Bronchial epithelial cell (primary cell): ENCODE measurements around the gene DRC1. TPM values are rescaled to one million over a fixed set of nuclear protein-coding genes. Genes with fewer than 3 reads are reported as not detected.
A peak's percentile ranks its signal among the peaks of the same experiment; 100 is the strongest.

Source experiments
- DNase-seq: peaks from one replicate; pipeline ENCODE4 v3.0.0-alpha.2; 2010; ENCODE audit warnings: low read depth
- FAIRE-seq: peaks from 2 replicates; lab custom pipeline; 2011; peaks lifted over from hg19 to GRCh38; lab: Jason Lieb, UNC
- H3K27me3 ChIP-seq: 2 replicates; pipeline ENCODE4 v1.5.1; 2011; ENCODE audit warnings: low read length; ENCODE audit not compliant: control insufficient read depth, insufficient read depth
- H3K36me3 ChIP-seq: 2 replicates; pipeline ENCODE4 v1.5.1; 2011; ENCODE audit warnings: low read length; ENCODE audit not compliant: control insufficient read depth, insufficient read depth
- H3K4me3 ChIP-seq: 2 replicates; pipeline ENCODE4 v1.5.1; 2011; ENCODE audit warnings: mild to moderate bottlenecking, low read depth, low read length, control low read depth
- CTCF ChIP-seq: IDR thresholded peaks from 2 replicates; pipeline ENCODE4 v1.5.1; 2011; ENCODE audit warnings: mild to moderate bottlenecking, moderate library complexity, low read length, control low read depth, inconsistent platforms; ENCODE audit not compliant: insufficient read depth, severe bottlenecking
- total RNA-seq: library from RNA; depleted of rRNA; stranded (reverse); fragments of >200 nt; gene quantifications from 2 replicates; pipeline ENCODE4 v1.2.1, GENCODE V29; 2014

The DRC1 gene
- total RNA-seq, 1 donor from 2014 or later: not detected

- H3K27me3 ChIP-seq: peaks cover 3% of the 10 kb centered on the region
- no peak for TF ChIP-seq CTCF
- H3K4me3 ChIP-seq: no peak overlapping the region
- H3K36me3 ChIP-seq: no peaks in the 10 kb centered on the region
- no peak for FAIRE-seq
- no peak for DNase-seq
These were observed 58.9 kb downstream of the DRC1 start for GRCh38 chr2:26460613-26461031.

GRCh38 chr2:26461601-26462023 lies 59.9 kb downstream of the DRC1 start:
- DNase-seq (no peak), FAIRE-seq (no peak)
- Histone ChIP-seq H3K4me3 (no peak overlapping the region), H3K36me3 (no peaks in the 10 kb centered on the region), H3K27me3 (peaks cover 3% of the 10 kb centered on the region)
- no peak for TF ChIP-seq CTCF

- Histone ChIP-seq H3K36me3 (no peaks in the 10 kb centered on the region), H3K4me3 (no peak overlapping the region), H3K27me3 (peaks cover 3% of the 10 kb centered on the region)
- no peak for TF ChIP-seq CTCF
- no peak for FAIRE-seq
- DNase-seq: no peak
These were observed 60.4 kb downstream of the DRC1 start for GRCh38 chr2:26462100-26462499.

- no peak for FAIRE-seq
- Histone ChIP-seq H3K27me3 (peaks cover 3% of the 10 kb centered on the region), H3K36me3 (no peaks in the 10 kb centered on the region), H3K4me3 (no peak overlapping the region)
- peak; percentile 62 for DNase-seq
- TF ChIP-seq CTCF: peak; percentile 72
These were observed 61.0 kb downstream of the DRC1 start for GRCh38 chr2:26462511-26463243.

GRCh38 chr2:26463244-26464192 lies 61.8 kb downstream of the DRC1 start:
- TF ChIP-seq CTCF: no peak
- no peak for DNase-seq
- no peaks in the 10 kb centered on the region for H3K36me3 ChIP-seq
- no peak for FAIRE-seq
- H3K4me3 ChIP-seq: no peak overlapping the region
- no peaks in the 10 kb centered on the region for H3K27me3 ChIP-seq
